Fibroblast of pulmonary artery (primary cell): ENCODE results near the gene GRIK4.

Experiments
- DNase-seq: peaks from one replicate; pipeline ENCODE4 v3.0.0-alpha.2; 2010; ENCODE audit warnings: low read depth
- H3K4me3 ChIP-seq: replicated peaks from 2 replicates; pipeline ENCODE4 v1.5.1; 2011; ENCODE audit warnings: low read depth, mild to moderate bottlenecking, control low read depth, low read length, moderate library complexity
- TF ChIP-seq, protein P1 (sequence below): IDR thresholded peaks from 2 replicates; pipeline ENCODE4 v1.5.1; 2011; ENCODE audit warnings: mild to moderate bottlenecking, control low read depth, low read length, inconsistent platforms; ENCODE audit errors: missing control alignments

GRIK4 gene

DNA sequence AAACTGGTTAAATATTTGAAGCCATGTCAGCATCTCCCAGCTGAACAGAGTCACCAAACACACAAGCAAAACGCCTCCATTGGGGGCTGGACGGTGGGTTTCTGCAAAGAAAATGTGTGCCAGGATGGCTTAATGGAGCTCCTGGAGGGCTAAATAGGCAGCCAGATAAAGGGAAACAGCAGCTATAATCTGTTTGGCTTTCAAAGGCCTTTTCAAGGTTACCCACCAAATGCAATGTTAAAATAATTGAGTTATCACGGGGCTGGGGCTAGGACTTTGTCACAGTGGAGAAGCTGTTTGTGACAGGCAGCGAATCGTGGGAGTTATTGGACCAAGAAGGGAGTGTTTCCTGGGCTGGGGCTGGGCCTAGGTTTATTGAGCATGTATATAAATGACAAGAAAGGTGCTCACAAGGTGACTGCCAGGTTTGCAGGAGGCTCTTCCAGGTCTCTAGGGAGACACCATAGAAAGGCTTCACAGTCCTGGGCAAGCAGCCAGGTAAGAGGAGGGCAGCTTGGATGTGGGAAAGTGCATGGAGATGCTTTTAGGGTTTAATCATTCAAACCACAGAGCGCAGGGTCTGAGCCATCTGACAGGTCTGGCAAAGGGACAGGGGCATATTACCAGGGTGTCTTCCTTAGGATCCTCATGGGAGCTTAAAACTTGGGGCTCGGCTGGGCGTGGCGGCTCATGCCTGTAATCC, 28.3 kb downstream of the GRIK4 start:
- no peak for DNase-seq
- H3K4me3 ChIP-seq: no peak overlapping the region
- TF ChIP-seq, protein P1, sequence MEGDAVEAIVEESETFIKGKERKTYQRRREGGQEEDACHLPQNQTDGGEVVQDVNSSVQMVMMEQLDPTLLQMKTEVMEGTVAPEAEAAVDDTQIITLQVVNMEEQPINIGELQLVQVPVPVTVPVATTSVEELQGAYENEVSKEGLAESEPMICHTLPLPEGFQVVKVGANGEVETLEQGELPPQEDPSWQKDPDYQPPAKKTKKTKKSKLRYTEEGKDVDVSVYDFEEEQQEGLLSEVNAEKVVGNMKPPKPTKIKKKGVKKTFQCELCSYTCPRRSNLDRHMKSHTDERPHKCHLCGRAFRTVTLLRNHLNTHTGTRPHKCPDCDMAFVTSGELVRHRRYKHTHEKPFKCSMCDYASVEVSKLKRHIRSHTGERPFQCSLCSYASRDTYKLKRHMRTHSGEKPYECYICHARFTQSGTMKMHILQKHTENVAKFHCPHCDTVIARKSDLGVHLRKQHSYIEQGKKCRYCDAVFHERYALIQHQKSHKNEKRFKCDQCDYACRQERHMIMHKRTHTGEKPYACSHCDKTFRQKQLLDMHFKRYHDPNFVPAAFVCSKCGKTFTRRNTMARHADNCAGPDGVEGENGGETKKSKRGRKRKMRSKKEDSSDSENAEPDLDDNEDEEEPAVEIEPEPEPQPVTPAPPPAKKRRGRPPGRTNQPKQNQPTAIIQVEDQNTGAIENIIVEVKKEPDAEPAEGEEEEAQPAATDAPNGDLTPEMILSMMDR: no peak

- no peak for DNase-seq
- TF ChIP-seq, protein P1: no peak
- H3K4me3 ChIP-seq: no peak overlapping the region
Observed at GRCh38 chr11:120540744-120541465, 29.4 kb downstream of the GRIK4 start.

- DNase-seq: no peak
- TF ChIP-seq, protein P1: no peak
- H3K4me3 ChIP-seq: no peak overlapping the region
Observed at GRCh38 chr11:120543521-120544215, 32.1 kb downstream of the GRIK4 start.

DNA sequence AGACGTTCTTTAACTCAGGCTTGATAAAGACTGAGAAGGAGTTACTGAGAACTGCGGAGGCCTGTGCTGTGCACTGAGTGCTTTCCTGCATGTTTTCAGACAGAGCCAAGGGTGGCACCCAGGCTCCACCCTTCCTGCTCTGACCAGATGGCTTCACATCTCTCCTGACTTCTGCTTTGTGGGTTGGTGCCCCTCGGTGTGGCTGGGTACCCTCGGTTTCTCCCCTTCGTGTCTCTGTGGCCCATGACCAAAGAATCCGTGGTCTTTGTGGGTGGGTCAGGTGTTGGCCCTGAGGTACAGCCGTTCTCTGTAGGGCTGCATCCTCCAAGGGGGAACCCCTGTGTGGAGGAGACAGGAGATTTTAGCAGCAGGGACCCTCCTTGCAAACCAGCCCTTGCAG, 34.3 kb downstream of the GRIK4 start:
- TF ChIP-seq, protein P1: no peak
- DNase-seq: no peak
- H3K4me3 ChIP-seq: no peak overlapping the region

GRCh38 chr11:120546312-120547205, 35.0 kb downstream of the GRIK4 start:
- no peak overlapping the region for H3K4me3 ChIP-seq
- DNase-seq: peak; percentile 91
- TF ChIP-seq, protein P1: no peak

- H3K4me3 ChIP-seq: no peak overlapping the region
- peak; percentile 30 for DNase-seq
- TF ChIP-seq, protein P1: no peak
Observed at GRCh38 chr11:120547316-120547715, 35.8 kb downstream of the GRIK4 start.
